H1 (cell line): ENCODE measurements around the gene MAST2. TPM values are rescaled to one million over a fixed set of nuclear protein-coding genes. Genes with fewer than 3 reads are reported as not detected.

Experiments
- CTCF ChIA-PET: fragments of 300-600 bp; sonication (Branson Sonifier 250); formaldehyde crosslinking; loops from one replicate; lab custom pipeline; 2021; ENCODE audit not compliant: partially characterized antibody; lab: Charles Lee
- POLR2A ChIA-PET: fragments of 300-600 bp; sonication (Branson Sonifier 250); formaldehyde crosslinking; loops from one replicate; lab custom pipeline; 2021; ENCODE audit warnings: inconsistent platforms; ENCODE audit not compliant: partially characterized antibody; lab: Charles Lee
- DNase-seq, 2 experiments: peaks; one replicate each; pipeline versions ENCODE4 v3.0.0 to v3.0.0-alpha.2; 2010 to 2022; ENCODE audit warnings: low spot score in 2 of 2, low read depth in 1 of 2, mixed read lengths in 1 of 2
- FAIRE-seq: peaks from 2 replicates; lab custom pipeline; 2011; peaks lifted over from hg19 to GRCh38; lab: Jason Lieb, UNC
- H2AFZ ChIP-seq: 2 replicates; pipeline ENCODE4 v1.8.1; 2012; ENCODE audit warnings: low read length, inconsistent platforms
- H2AK5ac ChIP-seq: 2 replicates; pipeline ENCODE4 v1.6.1; 2013; ENCODE audit warnings: low read depth, low read length
- H2BK120ac ChIP-seq: replicated peaks from 2 replicates; pipeline ENCODE3; 2013; ENCODE audit warnings: low read depth, low read length, inconsistent platforms
- H2BK12ac ChIP-seq: 2 replicates; pipeline ENCODE4 v1.6.1; 2013; ENCODE audit warnings: low read depth, low read length
- H2BK15ac ChIP-seq: 2 replicates; pipeline ENCODE4 v1.6.1; 2013; ENCODE audit warnings: low read length
- H2BK20ac ChIP-seq: 2 replicates; pipeline ENCODE4 v1.6.1; 2013; ENCODE audit warnings: low read length
- H2BK5ac ChIP-seq: 2 replicates; pipeline ENCODE4 v1.6.1; 2013; ENCODE audit warnings: low read depth, low read length
- H3K14ac ChIP-seq: 2 replicates; pipeline ENCODE4 v1.6.1; 2013; ENCODE audit warnings: inconsistent platforms; ENCODE audit not compliant: insufficient read length
- H3K18ac ChIP-seq: 2 replicates; pipeline ENCODE4 v1.6.1; 2013; ENCODE audit warnings: low read length; ENCODE audit errors: extremely low read depth
- H3K23ac ChIP-seq: 2 replicates; pipeline ENCODE4 v1.6.1; 2013; ENCODE audit warnings: inconsistent platforms; ENCODE audit not compliant: insufficient read length
- H3K23me2 ChIP-seq: 2 replicates; pipeline ENCODE4 v1.6.1; 2013; ENCODE audit warnings: low read depth, low read length
- H3K27ac ChIP-seq: 2 replicates; pipeline ENCODE4 v1.6.1; 2011; ENCODE audit warnings: low read depth, low read length, inconsistent platforms
- H3K27me3 ChIP-seq, 4 experiments: replicated peaks in 1 of 4; 1 replicate in 1 of 4; 2 replicates in 3 of 4; pipeline versions ENCODE4 v1.6.1 to v1.8.1; 2011 to 2013; ENCODE audit warnings: low read length in 3 of 4, mild to moderate bottlenecking in 3 of 4, inconsistent platforms in 2 of 4, mixed read lengths in 2 of 4, moderate library complexity in 1 of 4; ENCODE audit not compliant: control insufficient read depth in 3 of 4, insufficient read depth in 3 of 4; ENCODE audit errors: extremely low read depth in 1 of 4
- H3K36me3 ChIP-seq, 4 experiments: 2 replicates each; pipeline versions ENCODE4 v1.6.1 to v1.8.1; 2011 to 2013; ENCODE audit warnings: mild to moderate bottlenecking in 4 of 4, low read length in 3 of 4, moderate library complexity in 2 of 4, control low read depth in 1 of 4, inconsistent platforms in 1 of 4; ENCODE audit not compliant: insufficient read depth in 4 of 4, control insufficient read depth in 2 of 4
- H3K4ac ChIP-seq: replicated peaks from 2 replicates; pipeline ENCODE3; 2013; ENCODE audit warnings: low read length, low read depth, mixed read lengths, inconsistent platforms; ENCODE audit not compliant: insufficient read length
- H3K4me1 ChIP-seq, 4 experiments: replicated peaks in 1 of 4; 1 replicate in 1 of 4; 2 replicates in 3 of 4; pipeline versions ENCODE4 v1.6.1 to v1.8.1; 2011 to 2013; ENCODE audit warnings: low read length in 3 of 4, inconsistent platforms in 2 of 4, mixed read lengths in 1 of 4; ENCODE audit not compliant: insufficient read depth in 4 of 4, control insufficient read depth in 3 of 4
- H3K4me2 ChIP-seq, 2 experiments: 2 replicates each; pipeline versions ENCODE4 v1.6.1 to v1.8.1; 2011 to 2013; ENCODE audit warnings: low read depth in 2 of 2, low read length in 2 of 2, control low read depth in 1 of 2, inconsistent platforms in 1 of 2, mild to moderate bottlenecking in 1 of 2; ENCODE audit not compliant: insufficient read depth in 1 of 2
- H3K4me3 ChIP-seq, 4 experiments: fragments of 200-600, 300-600 bp in 1 of 4; sonication (generic), shearing (Covaris generic), sonication (Bioruptor Twin) in 1 of 4; 2 replicates each; pipeline versions ENCODE4 v1.5.1 to v1.8.1; 2011 to 2016; ENCODE audit warnings: low read length in 4 of 4, low read depth in 3 of 4, control low read depth in 2 of 4, inconsistent platforms in 2 of 4, mild to moderate bottlenecking in 2 of 4, mixed read lengths in 1 of 4, moderate library complexity in 1 of 4; ENCODE audit not compliant: insufficient read depth in 2 of 4; ENCODE audit errors: extremely low read depth in 1 of 4
- H3K56ac ChIP-seq: replicated peaks from 2 replicates; pipeline ENCODE3; 2013; ENCODE audit warnings: low read depth, mild to moderate bottlenecking, mixed read lengths, low read length, inconsistent platforms; ENCODE audit not compliant: insufficient read length
- H3K79me1 ChIP-seq: 2 replicates; pipeline ENCODE4 v1.6.1; 2013; ENCODE audit warnings: low read depth, low read length, control low read depth
- H3K79me2 ChIP-seq, 2 experiments: 2 replicates each; pipeline versions ENCODE4 v1.6.1 to v1.8.1; 2012 to 2013; ENCODE audit warnings: low read length in 2 of 2, mild to moderate bottlenecking in 2 of 2, inconsistent platforms in 1 of 2; ENCODE audit not compliant: insufficient read depth in 2 of 2, control insufficient read depth in 1 of 2
- H3K9ac ChIP-seq, 4 experiments: replicated peaks in 1 of 4; 1 replicate in 1 of 4; 2 replicates in 3 of 4; pipeline versions ENCODE4 v1.6.1 to v1.8.1; 2011 to 2013; ENCODE audit warnings: low read depth in 3 of 4, low read length in 3 of 4, control low read depth in 2 of 4, mild to moderate bottlenecking in 2 of 4, moderate library complexity in 2 of 4, inconsistent platforms in 1 of 4; ENCODE audit errors: extremely low read depth in 1 of 4
- H3K9me3 ChIP-seq, 2 experiments: 2 replicates each; pipeline versions ENCODE4 v1.6.1 to v1.8.1; 2012 to 2013; ENCODE audit warnings: mild to moderate bottlenecking in 2 of 2, moderate library complexity in 2 of 2, control low read depth in 1 of 2, inconsistent platforms in 1 of 2, low read depth in 1 of 2, low read length in 1 of 2, mixed read lengths in 1 of 2; ENCODE audit not compliant: insufficient read depth in 2 of 2
- H4K20me1 ChIP-seq, 2 experiments: replicated peaks in 1 of 2; 2 replicates each; pipeline versions ENCODE3 to v1.8.1; 2011 to 2013; ENCODE audit warnings: inconsistent platforms in 2 of 2, low read length in 2 of 2, mild to moderate bottlenecking in 1 of 2; ENCODE audit not compliant: insufficient read depth in 2 of 2, control insufficient read depth in 1 of 2
- H4K5ac ChIP-seq: 2 replicates; pipeline ENCODE4 v1.6.1; 2013; ENCODE audit warnings: low read length, low read depth, mixed read lengths, inconsistent platforms; ENCODE audit not compliant: insufficient read length
- H4K8ac ChIP-seq: 2 replicates; pipeline ENCODE4 v1.8.0; 2013; ENCODE audit warnings: mild to moderate bottlenecking, moderate library complexity, low read length, inconsistent platforms; ENCODE audit not compliant: insufficient read depth; ENCODE audit errors: extremely low read depth
- H4K91ac ChIP-seq: replicated peaks from 2 replicates; pipeline ENCODE3; 2013; ENCODE audit warnings: low read length, mixed read lengths, inconsistent platforms; ENCODE audit not compliant: insufficient read length
- POLR2AphosphoS5 ChIP-seq: IDR thresholded peaks from 2 replicates; pipeline ENCODE4 v1.6.1; 2011; ENCODE audit warnings: low read depth, low read length
- polyA plus RNA-seq, 7 experiments: library from polyadenylated mRNA; depleted of rRNA in 3 of 7; stranded (reverse) in 5 of 7; unstranded in 2 of 7; fragments of >200 nt in 5 of 7; fragments of 200-250 nt in 2 of 7; gene quantifications; 1 replicate in 5 of 7; 2 replicates in 1 of 7; 4 replicates in 1 of 7; pipeline versions ENCODE4 v1.2.1 to v1.2.3, GENCODE V29; 2011 to 2013; ENCODE audit warnings: missing spikeins in 2 of 7, mixed read lengths in 2 of 7
- total RNA-seq: library from RNA; stranded (reverse); fragmentation: NEBNext Ultra II Directional; extraction: Animal tissue kit (Norgen Biotek cat#: 25700); gene quantifications from 2 replicates; pipeline ENCODE4 v1.2.1, GENCODE V29; 2021
- TF ChIP-seq, protein P1 (sequence below): IDR thresholded peaks from 2 replicates; pipeline ENCODE4 v1.6.1; 2011; ENCODE audit warnings: low read depth, mild to moderate bottlenecking, low read length; ENCODE audit not compliant: insufficient read depth

The MAST2 gene
- total and polyA plus RNA-seq, 2 of the 8 experiments (the other 6 are each of a cell fraction or from before 2014, with no cell fraction given): 20.5 to 35.4 TPM

DNA sequence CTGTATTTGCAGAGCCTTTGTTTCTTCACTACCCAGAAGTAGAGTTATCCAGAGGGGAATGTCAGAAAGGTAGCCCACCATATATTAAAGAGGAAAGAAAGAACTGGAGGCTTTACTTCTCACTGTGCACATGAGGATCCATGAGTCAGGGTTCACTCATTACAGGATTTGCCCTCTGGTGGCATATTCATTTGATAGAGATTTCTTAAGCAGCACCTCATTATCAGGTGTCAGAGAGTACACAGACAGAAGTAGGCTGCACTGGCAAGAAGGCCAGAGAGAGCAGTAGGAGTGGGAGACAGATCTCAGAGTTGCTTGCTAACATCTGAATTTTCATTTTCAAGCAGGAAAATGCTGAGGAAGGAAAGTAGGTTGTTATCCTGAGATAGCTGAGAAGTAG, 205.2 kb downstream of the MAST2 start:
- Histone ChIP-seq H2BK20ac (no peak overlapping the region), H2BK5ac (no peak overlapping the region), H2BK12ac (no peak overlapping the region), H2BK15ac (no peak overlapping the region), H3K79me2 (no peaks in the 10 kb centered on the region), H4K5ac (no peak overlapping the region), H4K20me1 (no peaks in the 10 kb centered on the region), H3K4ac (no peak overlapping the region), H2AK5ac (no peak overlapping the region), H2AFZ (no peak overlapping the region), H3K36me3 (peaks cover 6 to 26% (median 19%) of the 10 kb centered on the region in 4 experiments; a peak in 7 of 8 replicates), H3K79me1 (no peaks in the 10 kb centered on the region), H3K27me3 (no peaks in the 10 kb centered on the region), H3K27ac (no peak overlapping the region), H3K4me1 (no peaks in the 10 kb centered on the region), H2BK120ac (no peak overlapping the region), H4K91ac (no peak overlapping the region), H3K4me3 (no peak overlapping the region), H4K8ac (no peak overlapping the region), H3K9me3 (no peaks in the 10 kb centered on the region), H3K23me2 (no peaks in the 10 kb centered on the region), H3K18ac (no peak overlapping the region), H3K9ac (no peak overlapping the region), H3K4me2 (no peak overlapping the region), H3K56ac (no peak overlapping the region), H3K14ac (no peak overlapping the region), H3K23ac (no peak overlapping the region)
- no peak for DNase-seq
- no peak for TF ChIP-seq POLR2AphosphoS5
- TF ChIP-seq, protein P1, sequence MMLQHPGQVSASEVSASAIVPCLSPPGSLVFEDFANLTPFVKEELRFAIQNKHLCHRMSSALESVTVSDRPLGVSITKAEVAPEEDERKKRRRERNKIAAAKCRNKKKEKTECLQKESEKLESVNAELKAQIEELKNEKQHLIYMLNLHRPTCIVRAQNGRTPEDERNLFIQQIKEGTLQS: no peak
- no peak for FAIRE-seq
- ChIA-PET CTCF (interaction anchor here (0.9 kb wide), 1 partner anchor 10 kb away, joined by 3 read pairs; no protein-coding TSS in a partner anchor), POLR2A (no interaction called here)
